ENCODE measurements around the gene FADS2. TPM values are rescaled to one million over a fixed set of nuclear protein-coding genes. Genes with fewer than 3 reads are reported as not detected.

The FADS2 gene
- total and polyA plus RNA-seq, 9 of the 15 experiments (the other 6 are each of a cell fraction or from before 2014, with no cell fraction given): 2.9 to 42.8 (median 16.2) TPM

DNA sequence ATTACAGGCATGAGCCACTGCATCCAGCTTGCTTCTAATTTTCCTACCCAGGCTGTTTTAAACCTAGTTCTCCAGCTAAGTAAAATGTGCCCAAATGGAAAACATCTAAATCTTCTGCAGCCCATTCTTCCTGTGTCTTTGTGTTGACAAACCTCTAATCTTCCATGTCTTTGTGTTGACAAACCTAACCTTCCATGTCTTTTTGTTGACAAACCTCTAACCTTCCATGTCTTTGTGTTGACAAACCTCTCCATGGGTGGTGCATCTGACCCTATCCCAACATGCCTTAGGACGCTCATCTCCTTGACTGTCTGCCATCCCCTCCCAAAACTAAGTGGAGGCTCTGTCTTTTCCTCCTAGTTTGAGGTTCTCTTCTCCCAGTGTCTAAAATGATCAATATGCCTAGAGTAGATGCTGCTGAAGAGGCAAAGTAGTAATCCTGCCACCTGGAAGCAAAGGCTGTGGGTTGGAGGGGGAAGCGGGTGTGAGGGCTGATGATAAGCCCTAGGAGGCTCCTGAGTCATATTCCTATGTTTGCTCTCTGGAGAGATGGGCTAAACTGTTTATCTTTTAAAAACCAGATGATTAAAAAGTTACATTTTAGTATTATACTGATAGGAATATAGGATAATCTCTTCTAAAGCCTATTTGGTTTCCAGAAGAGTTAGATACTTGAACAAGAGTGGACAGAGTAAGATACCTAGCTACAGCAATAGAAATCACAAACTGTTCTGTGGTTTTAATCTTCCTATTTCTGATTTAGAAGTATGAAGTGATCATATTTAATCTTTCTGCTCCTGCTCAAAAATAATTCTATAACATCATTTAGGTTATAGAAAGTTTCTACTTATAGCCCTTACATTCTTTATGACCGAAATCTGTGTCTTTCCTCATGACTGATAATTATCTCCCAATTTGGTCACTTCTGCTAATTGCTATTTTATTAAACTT, 27.5 kb upstream of the FADS2 start (continued):
- TF ChIP-seq, protein P1, sequence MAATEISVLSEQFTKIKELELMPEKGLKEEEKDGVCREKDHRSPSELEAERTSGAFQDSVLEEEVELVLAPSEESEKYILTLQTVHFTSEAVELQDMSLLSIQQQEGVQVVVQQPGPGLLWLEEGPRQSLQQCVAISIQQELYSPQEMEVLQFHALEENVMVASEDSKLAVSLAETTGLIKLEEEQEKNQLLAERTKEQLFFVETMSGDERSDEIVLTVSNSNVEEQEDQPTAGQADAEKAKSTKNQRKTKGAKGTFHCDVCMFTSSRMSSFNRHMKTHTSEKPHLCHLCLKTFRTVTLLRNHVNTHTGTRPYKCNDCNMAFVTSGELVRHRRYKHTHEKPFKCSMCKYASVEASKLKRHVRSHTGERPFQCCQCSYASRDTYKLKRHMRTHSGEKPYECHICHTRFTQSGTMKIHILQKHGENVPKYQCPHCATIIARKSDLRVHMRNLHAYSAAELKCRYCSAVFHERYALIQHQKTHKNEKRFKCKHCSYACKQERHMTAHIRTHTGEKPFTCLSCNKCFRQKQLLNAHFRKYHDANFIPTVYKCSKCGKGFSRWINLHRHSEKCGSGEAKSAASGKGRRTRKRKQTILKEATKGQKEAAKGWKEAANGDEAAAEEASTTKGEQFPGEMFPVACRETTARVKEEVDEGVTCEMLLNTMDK (IDR thresholded peaks at IDR 0.05; ENCODE audit: borderline replicate concordance, insufficient read depth, low read depth, low read length, poor library complexity, severe bottlenecking): no peak
- TF ChIP-seq ERF (CRISPR knock-in tag; IDR thresholded peaks at IDR 0.05) (0 out of 2 replicates have a peak, but pooled peaks have one; percentile 21), ZNF75A (CRISPR knock-in tag; IDR thresholded peaks at IDR 0.05) (no peak), RAD21 (CRISPR knock-in tag; conservative IDR thresholded peaks at IDR 0.05 in 1 of 2, IDR thresholded peaks at IDR 0.05 in 1 of 2) (no peak), CREB1 (IDR thresholded peaks at IDR 0.05) (peak; percentile 20; the same call in 1 of the 2 replicates), CREB1 (CRISPR knock-in tag; IDR thresholded peaks at IDR 0.05) (no peak), ZSCAN29 (IDR thresholded peaks at IDR 0.05) (no peak), POLR2A (conservative IDR thresholded peaks at IDR 0.05) (peak; percentile 75), RBBP5 (IDR thresholded peaks at IDR 0.05; ENCODE audit: borderline replicate concordance, insufficient read depth, low read length, poor library complexity, severe bottlenecking) (no peak), NCOA2 (IDR thresholded peaks at IDR 0.05; ENCODE audit: partially characterized antibody in 2 of 2) (no peak), ZKSCAN1 (IDR thresholded peaks at IDR 0.05; ENCODE audit: low read depth, low read length) (no peak), FOXK1 (CRISPR knock-in tag; IDR thresholded peaks at IDR 0.05; ENCODE audit: borderline replicate concordance) (peak; percentile 47; the same call in 1 of the 2 replicates), FUS (optimal IDR thresholded peaks at IDR 0.05; ENCODE audit: low read depth, low read length) (no peak), HNRNPH1 (optimal IDR thresholded peaks at IDR 0.05; ENCODE audit: low read depth, low read length) (no peak)
- TF ChIP-seq, protein P2, sequence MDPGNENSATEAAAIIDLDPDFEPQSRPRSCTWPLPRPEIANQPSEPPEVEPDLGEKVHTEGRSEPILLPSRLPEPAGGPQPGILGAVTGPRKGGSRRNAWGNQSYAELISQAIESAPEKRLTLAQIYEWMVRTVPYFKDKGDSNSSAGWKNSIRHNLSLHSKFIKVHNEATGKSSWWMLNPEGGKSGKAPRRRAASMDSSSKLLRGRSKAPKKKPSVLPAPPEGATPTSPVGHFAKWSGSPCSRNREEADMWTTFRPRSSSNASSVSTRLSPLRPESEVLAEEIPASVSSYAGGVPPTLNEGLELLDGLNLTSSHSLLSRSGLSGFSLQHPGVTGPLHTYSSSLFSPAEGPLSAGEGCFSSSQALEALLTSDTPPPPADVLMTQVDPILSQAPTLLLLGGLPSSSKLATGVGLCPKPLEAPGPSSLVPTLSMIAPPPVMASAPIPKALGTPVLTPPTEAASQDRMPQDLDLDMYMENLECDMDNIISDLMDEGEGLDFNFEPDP (CRISPR knock-in tag; IDR thresholded peaks at IDR 0.05): no peak
- TF ChIP-seq, protein P3, sequence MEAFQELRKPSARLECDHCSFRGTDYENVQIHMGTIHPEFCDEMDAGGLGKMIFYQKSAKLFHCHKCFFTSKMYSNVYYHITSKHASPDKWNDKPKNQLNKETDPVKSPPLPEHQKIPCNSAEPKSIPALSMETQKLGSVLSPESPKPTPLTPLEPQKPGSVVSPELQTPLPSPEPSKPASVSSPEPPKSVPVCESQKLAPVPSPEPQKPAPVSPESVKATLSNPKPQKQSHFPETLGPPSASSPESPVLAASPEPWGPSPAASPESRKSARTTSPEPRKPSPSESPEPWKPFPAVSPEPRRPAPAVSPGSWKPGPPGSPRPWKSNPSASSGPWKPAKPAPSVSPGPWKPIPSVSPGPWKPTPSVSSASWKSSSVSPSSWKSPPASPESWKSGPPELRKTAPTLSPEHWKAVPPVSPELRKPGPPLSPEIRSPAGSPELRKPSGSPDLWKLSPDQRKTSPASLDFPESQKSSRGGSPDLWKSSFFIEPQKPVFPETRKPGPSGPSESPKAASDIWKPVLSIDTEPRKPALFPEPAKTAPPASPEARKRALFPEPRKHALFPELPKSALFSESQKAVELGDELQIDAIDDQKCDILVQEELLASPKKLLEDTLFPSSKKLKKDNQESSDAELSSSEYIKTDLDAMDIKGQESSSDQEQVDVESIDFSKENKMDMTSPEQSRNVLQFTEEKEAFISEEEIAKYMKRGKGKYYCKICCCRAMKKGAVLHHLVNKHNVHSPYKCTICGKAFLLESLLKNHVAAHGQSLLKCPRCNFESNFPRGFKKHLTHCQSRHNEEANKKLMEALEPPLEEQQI (IDR thresholded peaks at IDR 0.05): no peak
- TF ChIP-seq, protein P4, sequence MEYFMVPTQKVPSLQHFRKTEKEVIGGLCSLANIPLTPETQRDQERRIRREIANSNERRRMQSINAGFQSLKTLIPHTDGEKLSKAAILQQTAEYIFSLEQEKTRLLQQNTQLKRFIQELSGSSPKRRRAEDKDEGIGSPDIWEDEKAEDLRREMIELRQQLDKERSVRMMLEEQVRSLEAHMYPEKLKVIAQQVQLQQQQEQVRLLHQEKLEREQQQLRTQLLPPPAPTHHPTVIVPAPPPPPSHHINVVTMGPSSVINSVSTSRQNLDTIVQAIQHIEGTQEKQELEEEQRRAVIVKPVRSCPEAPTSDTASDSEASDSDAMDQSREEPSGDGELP (CRISPR knock-in tag; IDR thresholded peaks at IDR 0.05; ENCODE audit: borderline replicate concordance): peak; percentile 49
